Heart right ventricle (tissue), 16 donors: Measurements from ENCODE around the gene RASA1. TPM values are rescaled to one million over a fixed set of nuclear protein-coding genes. Genes with fewer than 3 reads are reported as not detected.

Experiments used
- ATAC-seq, 8 donors: fragments of 200-7000 bp; cut with Tn5 transposase; one replicate each; pipeline ENCODE4 v1.9.1; 2020; ENCODE audit warnings: mild to moderate bottlenecking in 8 of 8, moderate library complexity in 8 of 8, moderate number of reproducible peaks in 1 of 8
- DNase-seq, 2 donors: peaks; one replicate each; pipeline ENCODE4 v3.0.0-alpha.2; 2020
- H3K27ac ChIP-seq, 10 donors: fragments of 200-600 bp; sonication (generic) in 2 of 10; one replicate each; pipeline versions ENCODE4 v1.5.0 to v1.8.0; 2020 to 2022; ENCODE audit warnings: mild to moderate bottlenecking in 3 of 10
- H3K27me3 ChIP-seq, 7 donors: fragments of 200-600 bp; one replicate each; pipeline ENCODE4 v1.8.0; 2021 to 2022; ENCODE audit warnings: mild to moderate bottlenecking in 2 of 7
- H3K36me3 ChIP-seq, 9 donors: fragments of 200-600 bp; sonication (generic) in 1 of 9; one replicate each; pipeline versions ENCODE4 v1.5.0 to v1.8.0; 2020 to 2022; ENCODE audit warnings: mild to moderate bottlenecking in 2 of 9
- H3K4me1 ChIP-seq, 9 donors: fragments of 200-600 bp; sonication (generic) in 1 of 9; one replicate each; pipeline versions ENCODE4 v1.5.0 to v1.8.0; 2020 to 2022; ENCODE audit warnings: mild to moderate bottlenecking in 4 of 9
- H3K4me3 ChIP-seq, 10 donors: fragments of 200-600 bp; sonication (generic) in 2 of 10; one replicate each; pipeline versions ENCODE4 v1.5.0 to v1.8.0; 2020 to 2022; ENCODE audit warnings: mild to moderate bottlenecking in 7 of 10, moderate library complexity in 2 of 10
- H3K9me3 ChIP-seq, 11 donors: fragments of 200-600 bp in 10 of 11; sonication (generic) in 2 of 11; one replicate each; pipeline versions ENCODE4 v1.5.0 to v1.8.0; 2013 to 2022; ENCODE audit warnings: mild to moderate bottlenecking in 2 of 11, control low read depth in 1 of 11, moderate library complexity in 1 of 11
- CTCF ChIP-seq, 9 donors: fragments of 200-600 bp; sonication (generic) in 2 of 9; IDR thresholded peaks; one replicate each; pipeline versions ENCODE4 v1.5.0 to v1.8.0; 2021 to 2022; ENCODE audit warnings: antibody characterized with exemption in 9 of 9, mild to moderate bottlenecking in 5 of 9, moderate library complexity in 1 of 9
- WGBS, 2 donors: extraction: QIAGEN DNeasy Blood & Tissue Kit; methylation state at CpG; one replicate each; pipeline ENCODE4 v1.1.7; 2013; ENCODE audit warnings: inconsistent platforms in 1 of 2; 5-methylcytosine and 5-hydroxymethylcytosine counted together
- intact Hi-C, 10 donors: fragments of 100-400 bp; cut with DNase I; formaldehyde crosslinking; loops; one replicate each; pipeline versions ENCODE4 v1.11.1 to v1.14.2; 2022
- polyA plus RNA-seq, 2 donors: library from polyadenylated mRNA; stranded (reverse); fragments of 200-250 nt; gene quantifications; one replicate each; pipeline ENCODE4 v1.2.3, GENCODE V29; 2013
- total RNA-seq, 10 donors: library from RNA; stranded (reverse); fragmentation: NEBNext Ultra II Directional in 3 of 10; extraction: Animal tissue kit (Norgen Biotek cat#: 25700) in 3 of 10; gene quantifications; one replicate each; pipeline versions ENCODE4 v1.2.1 to v1.2.4, GENCODE V29; 2021 to 2023
- donor health status: Arrhythmogenic right ventricular cardiomyopathy.
- donor health status: ischemic (EF 13 %, LVEDD 7.1; RV severe dilation, severe dysfunction).
- donor health status: healthy with polysubstance abuse.
- donor health status: DM: no; HTN: yes; CAD: no.
- donor health status: DM: no; HTN: no; CAD: no.
- donor health status: ischemic (EF 25% LVEDD 6.9; RV normal size, moderate dysfunction).
- donor health status: ischemic (EF 25% LVEDD 5.7; RV mildly dilated, moderate dysfunction).
- donor health status: healthy.
- donor health status: DM: yes; HTN: yes; CAD: no.
- donor health status: Ischemic cardiomyopathy.
- donor health status: ischemic (EF 35%, LVEDD 5.7; RV mildly dilated, moderate dysfunction).
- donor health status: nonischemic (EF 11% LVEDD 7.7; RV severe dilation, severe dysfunction).
- donor health status: DM: yes; HTN: yes; CAD: no.
- donor health status: PGD.
- donor health status: ischemic (EF 29% LVEDD 5.4; RV normal size, mild dysfunction).
- donor health status: nonischemic (EF 23%, LVEDD 6.1; RV moderate dilation, normal function).

The RASA1 gene
- total and polyA plus RNA-seq, 12 donors: 6.5 to 21.0 (median 17.7) TPM

- ATAC-seq (no peak), DNase-seq (no peak)
- no peak for TF ChIP-seq CTCF (IDR thresholded peaks at IDR 0.05)
- 84 to 89% methylated on average over 2 of the region's 2 CpGs for WGBS, 2 donors
- Histone ChIP-seq H3K36me3 (peaks cover 0 to 97% (median 13%) of the 10 kb centered on the region in 9 donors), H3K27ac (no peak overlapping the region), H3K27me3 (no peaks in the 10 kb centered on the region), H3K4me3 (no peak overlapping the region), H3K9me3 (no peaks in the 10 kb centered on the region), H3K4me1 (peaks cover 0 to 19% (median 0%) of the 10 kb centered on the region in 9 donors)
- intact Hi-C loops: no loop called here
Measured at GRCh38 chr5:87359106-87359505, 91.4 kb downstream of the RASA1 start.

GRCh38 chr5:87360132-87360531 is 92.4 kb downstream of the RASA1 start:
- TF ChIP-seq CTCF (IDR thresholded peaks at IDR 0.05): no peak

GRCh38 chr5:87361031-87361445 is 93.4 kb downstream of the RASA1 start:
- ATAC-seq: peak in 1 of 8 donors; percentile 37
- peaks cover 0 to 97% (median 12%) of the 10 kb centered on the region in 9 donors for H3K36me3 ChIP-seq
- TF ChIP-seq CTCF (IDR thresholded peaks at IDR 0.05): no peak

More at GRCh38 chr5:87360132-87360531, 92.4 kb downstream of the RASA1 start:
- WGBS, 2 donors: 90 to 99% methylated on average over 11 of the region's 11 CpGs
- no peak overlapping the region for H3K4me3 ChIP-seq
- DNase-seq: no peak
- no peaks in the 10 kb centered on the region for H3K9me3 ChIP-seq
- H3K27me3 ChIP-seq: no peaks in the 10 kb centered on the region
- H3K27ac ChIP-seq: no peak overlapping the region
- ATAC-seq: no peak
- intact Hi-C loops: no loop called here
- peaks cover 0 to 97% (median 16%) of the 10 kb centered on the region in 9 donors for H3K36me3 ChIP-seq
- peaks cover 0 to 19% (median 0%) of the 10 kb centered on the region in 9 donors for H3K4me1 ChIP-seq

GRCh38 chr5:87361536-87362213 is 94.0 kb downstream of the RASA1 start:
- no peak overlapping the region for H3K4me3 ChIP-seq
- ATAC-seq (no peak), DNase-seq (no peak)
- peaks cover 0 to 97% (median 16%) of the 10 kb centered on the region in 9 donors for H3K36me3 ChIP-seq
- TF ChIP-seq CTCF (IDR thresholded peaks at IDR 0.05): no peak
- H3K4me1 ChIP-seq: peaks cover 0 to 19% (median 0%) of the 10 kb centered on the region in 9 donors
- WGBS, 2 donors: 87 to 93% methylated on average over 1 of the region's 1 CpG
- H3K27me3 ChIP-seq: no peaks in the 10 kb centered on the region
- intact Hi-C loops: no loop called here
- no peaks in the 10 kb centered on the region for H3K9me3 ChIP-seq
- no peak overlapping the region for H3K27ac ChIP-seq

More at GRCh38 chr5:87361031-87361445, 93.4 kb downstream of the RASA1 start:
- peaks cover 0 to 19% (median 0%) of the 10 kb centered on the region in 9 donors for H3K4me1 ChIP-seq
- H3K27ac ChIP-seq: no peak overlapping the region
- H3K4me3 ChIP-seq: no peak overlapping the region
- intact Hi-C loops: no loop called here
- no peak for DNase-seq
- no peaks in the 10 kb centered on the region for H3K27me3 ChIP-seq
- H3K9me3 ChIP-seq: no peaks in the 10 kb centered on the region
- WGBS, 2 donors: 83 to 85% methylated on average over 2 of the region's 2 CpGs
